Measurements from ENCODE around the gene SENP3.

Gene SENP3

DNA sequence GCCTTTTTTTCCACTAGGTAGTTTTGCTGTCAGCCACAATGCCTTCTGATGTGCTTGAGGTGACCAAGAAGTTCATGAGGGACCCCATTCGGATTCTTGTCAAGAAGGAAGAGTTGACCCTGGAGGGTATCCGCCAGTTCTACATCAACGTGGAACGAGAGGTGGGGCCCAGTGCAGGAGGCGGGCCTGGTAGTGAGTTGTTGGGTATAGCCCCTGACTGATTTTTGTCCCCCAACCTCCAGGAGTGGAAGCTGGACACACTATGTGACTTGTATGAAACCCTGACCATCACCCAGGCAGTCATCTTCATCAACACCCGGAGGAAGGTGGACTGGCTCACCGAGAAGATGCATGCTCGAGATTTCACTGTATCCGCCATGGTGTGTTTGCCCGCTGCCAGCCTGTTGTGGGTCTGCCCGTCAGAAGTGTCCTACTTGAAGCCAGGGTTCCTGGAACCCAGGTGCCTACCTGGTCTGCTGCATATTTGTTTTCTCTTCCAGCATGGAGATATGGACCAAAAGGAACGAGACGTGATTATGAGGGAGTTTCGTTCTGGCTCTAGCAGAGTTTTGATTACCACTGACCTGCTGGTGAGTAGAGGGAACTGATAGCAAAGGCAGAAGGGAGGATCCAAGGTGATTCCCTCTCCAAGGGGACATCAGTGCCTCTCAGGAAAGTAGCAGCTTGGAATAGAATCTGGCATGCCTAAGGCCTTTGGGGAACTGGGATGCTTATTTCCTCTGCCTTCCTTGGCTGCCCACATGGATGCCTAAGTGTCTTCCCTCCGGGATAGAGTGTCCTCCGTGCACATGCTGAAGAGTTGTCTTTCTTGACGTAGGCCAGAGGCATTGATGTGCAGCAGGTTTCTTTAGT is 15.8 kb downstream of the SENP3 start:
- FAIRE-seq: no peak

DNA sequence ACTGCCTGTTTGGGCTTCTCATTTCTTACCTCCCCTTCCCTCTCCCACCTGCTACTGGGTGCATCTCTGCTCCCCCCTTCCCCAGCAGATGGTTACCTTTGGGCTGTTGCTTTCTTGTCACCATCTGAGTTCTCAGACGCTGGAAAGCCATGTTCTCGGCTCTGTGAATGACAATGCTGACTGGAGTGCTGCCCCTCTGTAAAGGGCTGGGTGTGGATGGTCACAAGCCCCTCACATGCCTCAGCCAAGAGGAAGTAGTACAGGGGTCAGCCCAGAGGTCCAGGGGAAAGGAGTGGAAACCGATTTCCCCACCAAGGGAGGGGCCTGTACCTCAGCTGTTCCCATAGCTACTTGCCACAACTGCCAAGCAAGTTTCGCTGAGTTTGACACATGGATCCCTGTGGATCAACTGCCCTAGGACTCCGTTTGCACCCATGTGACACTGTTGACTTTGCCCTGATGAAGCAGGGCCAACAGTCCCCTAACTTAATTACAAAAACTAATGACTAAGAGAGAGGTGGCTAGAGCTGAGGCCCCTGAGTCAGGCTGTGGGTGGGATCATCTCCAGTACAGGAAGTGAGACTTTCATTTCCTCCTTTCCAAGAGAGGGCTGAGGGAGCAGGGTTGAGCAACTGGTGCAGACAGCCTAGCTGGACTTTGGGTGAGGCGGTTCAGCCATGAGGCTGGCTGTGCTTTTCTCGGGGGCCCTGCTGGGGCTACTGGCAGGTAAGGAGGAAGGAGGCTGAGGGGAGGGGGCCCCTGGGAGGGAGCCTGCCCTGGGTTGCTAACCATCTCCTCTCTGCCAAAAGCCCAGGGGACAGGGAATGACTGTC is 17.5 kb downstream of the SENP3 start, which contains the start of gene CD68:
Gene CD68 (plus strand): TSS at position 638 of the 833 bp plus-strand sequence. CDS start 40 bp downstream, at position 678.
- FAIRE-seq: no peak

DNA sequence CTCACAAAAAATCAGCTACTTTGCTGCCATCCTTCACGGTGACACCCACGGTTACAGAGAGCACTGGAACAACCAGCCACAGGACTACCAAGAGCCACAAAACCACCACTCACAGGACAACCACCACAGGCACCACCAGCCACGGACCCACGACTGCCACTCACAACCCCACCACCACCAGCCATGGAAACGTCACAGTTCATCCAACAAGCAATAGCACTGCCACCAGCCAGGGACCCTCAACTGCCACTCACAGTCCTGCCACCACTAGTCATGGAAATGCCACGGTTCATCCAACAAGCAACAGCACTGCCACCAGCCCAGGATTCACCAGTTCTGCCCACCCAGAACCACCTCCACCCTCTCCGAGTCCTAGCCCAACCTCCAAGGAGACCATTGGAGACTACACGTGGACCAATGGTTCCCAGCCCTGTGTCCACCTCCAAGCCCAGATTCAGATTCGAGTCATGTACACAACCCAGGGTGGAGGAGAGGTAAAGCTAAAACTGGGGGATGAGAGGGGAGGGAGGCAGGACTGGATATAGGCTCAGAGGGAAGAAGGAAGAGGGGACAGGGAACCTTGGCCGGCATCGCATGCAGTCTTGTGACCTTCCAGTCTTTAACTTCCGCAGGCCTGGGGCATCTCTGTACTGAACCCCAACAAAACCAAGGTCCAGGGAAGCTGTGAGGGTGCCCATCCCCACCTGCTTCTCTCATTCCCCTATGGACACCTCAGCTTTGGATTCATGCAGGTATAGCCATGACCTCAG is 18.3 kb downstream of the SENP3 start:
- no peak for FAIRE-seq

DNA sequence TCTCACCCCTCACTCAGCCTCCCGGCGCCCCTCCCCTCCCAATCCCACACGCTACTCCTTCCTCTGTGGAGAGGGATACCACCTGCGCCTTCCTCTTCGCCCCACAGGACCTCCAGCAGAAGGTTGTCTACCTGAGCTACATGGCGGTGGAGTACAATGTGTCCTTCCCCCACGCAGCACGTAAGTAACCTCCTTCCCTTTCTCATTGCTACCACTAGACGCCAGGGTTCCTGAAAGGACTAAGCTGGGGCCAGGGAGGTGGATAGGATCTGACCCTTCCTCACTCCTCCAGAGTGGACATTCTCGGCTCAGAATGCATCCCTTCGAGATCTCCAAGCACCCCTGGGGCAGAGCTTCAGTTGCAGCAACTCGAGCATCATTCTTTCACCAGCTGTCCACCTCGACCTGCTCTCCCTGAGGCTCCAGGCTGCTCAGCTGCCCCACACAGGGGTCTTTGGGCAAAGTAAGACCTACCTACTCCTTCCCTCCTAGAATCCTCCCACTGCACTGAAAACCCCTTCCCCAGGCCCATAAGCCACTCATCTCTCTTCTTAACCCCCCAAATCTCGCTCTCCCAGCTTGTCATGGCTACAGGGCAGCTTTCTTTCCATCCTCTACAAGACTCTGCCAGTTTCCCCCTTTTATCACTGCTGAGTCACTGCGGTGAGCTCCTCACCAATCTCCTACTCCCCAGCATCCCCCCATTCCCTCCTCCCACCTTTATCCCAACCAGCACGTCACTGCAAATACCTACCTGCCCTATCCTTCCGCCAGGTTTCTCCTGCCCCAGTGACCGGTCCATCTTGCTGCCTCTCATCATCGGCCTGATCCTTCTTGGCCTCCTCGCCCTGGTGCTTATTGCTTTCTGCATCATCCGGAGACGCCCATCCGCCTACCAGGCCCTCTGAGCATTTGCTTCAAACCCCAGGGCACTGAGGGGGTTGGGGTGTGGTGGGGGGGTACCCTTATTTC is 19.2 kb downstream of the SENP3 start:
- no peak for FAIRE-seq

DNA sequence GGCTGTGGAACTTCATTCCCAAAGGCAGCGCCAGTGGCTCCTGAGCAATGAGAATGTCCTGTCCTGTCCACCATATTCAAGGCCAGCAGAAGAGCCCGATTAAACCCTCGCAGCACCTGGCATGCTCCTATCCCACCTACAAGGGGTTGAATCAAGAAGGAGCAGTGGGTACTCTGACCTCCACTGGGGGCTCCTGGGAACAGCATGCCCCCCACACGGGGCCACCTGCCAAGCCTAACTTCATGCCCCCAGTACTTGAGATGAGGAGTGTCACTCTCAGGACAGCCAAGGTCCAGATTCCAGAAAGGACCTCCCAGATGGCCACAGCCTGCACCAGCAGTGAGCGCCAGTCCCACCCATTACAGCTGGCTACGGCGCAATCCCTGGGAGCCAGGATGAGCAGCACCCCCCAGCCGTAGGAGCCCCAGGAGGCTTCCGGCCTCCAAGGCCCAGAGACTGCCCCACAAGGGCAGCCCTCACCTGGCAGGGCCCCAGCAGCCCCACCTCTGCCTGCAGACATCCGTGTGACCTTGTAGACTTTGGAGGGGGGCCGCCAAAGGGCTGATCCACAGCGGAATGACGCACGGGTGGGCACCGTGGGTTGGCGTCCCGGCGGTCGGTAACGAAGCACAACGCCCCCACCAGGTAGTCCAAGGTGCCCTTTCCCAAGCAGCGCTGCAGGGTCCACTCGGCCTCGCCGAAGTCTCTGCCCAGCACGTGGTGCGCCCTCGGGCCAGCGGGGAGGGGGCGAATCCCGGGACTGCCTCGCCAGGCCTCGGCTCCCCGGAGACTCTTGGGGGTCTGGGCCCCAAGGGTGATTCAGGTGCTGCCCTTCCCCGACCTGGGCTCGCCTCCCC is 20.9 kb downstream of the SENP3 start:
- FAIRE-seq: no peak

DNA sequence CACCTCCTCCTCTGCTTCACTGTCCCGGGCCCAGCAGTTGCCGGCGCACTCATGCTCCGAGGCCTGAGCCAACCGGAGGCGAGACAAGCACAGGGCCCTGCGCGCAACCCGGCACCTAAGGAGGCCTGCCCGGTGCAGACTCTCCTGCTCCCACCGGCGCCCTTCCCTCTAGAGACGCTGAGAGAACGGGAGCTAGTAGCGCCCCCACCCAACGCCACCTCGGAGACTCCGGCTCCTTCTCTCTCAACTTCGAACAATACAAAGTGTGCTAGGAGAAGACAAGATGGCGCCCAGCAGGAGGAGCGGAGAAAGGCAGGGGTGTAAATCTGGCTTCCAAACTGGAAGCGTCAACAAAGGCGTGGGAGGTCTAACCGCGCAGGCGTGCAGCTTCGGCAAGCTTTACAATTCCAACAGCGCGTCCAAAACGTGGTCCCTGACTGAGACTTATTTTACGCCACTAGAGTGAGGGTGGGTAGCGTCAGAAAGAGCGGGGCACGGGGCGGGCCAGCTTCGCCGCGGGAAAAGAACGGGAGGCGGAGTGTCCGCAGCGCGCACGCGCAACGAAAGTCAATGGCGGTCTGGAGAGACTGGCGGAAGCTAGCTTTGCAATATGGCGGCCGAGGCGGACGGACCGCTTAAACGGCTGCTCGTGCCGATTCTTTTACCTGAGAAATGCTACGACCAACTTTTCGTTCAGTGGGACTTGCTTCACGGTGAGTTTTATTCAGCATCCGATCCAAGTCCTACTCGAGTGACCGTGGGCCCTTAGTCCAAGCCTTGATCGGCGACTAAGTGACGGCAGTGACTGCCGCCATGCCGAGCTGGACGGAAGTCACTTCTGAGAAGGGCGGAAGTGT is 21.8 kb downstream of the SENP3 start, which contains the start of gene MPDU1:
Gene MPDU1 (plus strand): TSS at position 600 of the 857 bp plus-strand sequence. CDS start 11 bp downstream, at position 611.
- FAIRE-seq: peak; percentile 93

DNA sequence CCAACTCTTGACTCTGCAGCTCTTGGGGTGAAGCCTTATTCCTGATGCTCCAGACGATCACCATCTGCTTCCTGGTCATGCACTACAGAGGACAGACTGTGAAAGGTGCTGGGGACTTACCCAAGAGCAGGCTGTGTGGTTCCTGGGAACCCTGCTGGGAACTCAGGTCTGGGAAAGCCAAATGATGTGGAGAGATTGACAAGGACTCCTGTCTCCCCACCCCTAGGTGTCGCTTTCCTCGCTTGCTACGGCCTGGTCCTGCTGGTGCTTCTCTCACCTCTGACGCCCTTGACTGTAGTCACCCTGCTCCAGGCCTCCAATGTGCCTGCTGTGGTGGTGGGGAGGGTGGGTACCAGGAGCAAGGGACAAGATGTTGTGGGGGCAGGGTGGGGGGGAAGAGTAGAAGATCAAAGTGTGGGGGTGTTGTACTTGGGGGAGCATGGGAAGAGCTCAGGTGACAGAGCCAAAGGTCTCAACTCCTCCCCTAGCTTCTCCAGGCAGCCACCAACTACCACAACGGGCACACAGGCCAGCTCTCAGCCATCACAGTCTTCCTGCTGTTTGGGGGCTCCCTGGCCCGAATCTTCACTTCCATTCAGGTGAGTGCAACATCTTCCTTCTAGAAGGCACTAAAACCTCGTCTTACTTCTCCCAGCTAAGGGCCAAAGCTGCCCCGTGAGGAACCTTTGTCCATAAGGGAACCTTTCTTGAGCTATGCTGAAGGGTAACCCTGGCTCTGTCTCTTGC is 25.1 kb downstream of the SENP3 start:
- FAIRE-seq: no peak

DNA sequence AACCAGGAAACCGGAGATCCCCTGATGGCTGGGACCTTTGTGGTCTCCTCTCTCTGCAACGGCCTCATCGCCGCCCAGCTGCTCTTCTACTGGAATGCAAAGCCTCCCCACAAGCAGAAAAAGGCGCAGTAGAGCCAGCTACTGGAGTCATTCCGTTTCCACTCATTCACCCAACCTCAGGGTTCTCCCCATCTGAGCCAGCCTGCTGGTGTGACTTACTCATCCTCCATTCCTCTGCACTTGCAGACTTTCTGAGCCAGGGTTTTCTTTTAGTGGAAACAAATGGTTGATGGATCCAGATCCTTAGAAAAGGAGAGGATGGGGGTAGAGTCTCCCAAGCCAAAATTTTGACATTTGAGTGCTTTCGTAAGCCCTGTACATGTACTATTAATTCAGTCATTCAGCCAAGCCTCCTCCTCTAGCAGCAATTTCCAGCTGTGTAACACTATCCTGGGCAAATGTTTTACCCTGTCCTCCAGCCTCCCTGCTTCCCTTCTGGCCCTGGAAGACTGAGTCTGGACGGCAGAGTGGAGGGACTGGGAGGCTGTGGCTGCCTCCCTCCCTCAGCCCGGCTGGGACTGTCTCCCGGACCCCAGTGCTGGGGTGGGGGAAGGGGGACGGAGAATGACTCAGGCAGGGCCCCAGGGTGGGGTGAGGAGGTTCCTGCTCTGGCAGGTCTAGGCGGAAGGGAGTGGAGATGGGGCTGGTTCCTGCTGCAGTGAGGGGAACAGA is 25.9 kb downstream of the SENP3 start:
- FAIRE-seq: no peak

DNA sequence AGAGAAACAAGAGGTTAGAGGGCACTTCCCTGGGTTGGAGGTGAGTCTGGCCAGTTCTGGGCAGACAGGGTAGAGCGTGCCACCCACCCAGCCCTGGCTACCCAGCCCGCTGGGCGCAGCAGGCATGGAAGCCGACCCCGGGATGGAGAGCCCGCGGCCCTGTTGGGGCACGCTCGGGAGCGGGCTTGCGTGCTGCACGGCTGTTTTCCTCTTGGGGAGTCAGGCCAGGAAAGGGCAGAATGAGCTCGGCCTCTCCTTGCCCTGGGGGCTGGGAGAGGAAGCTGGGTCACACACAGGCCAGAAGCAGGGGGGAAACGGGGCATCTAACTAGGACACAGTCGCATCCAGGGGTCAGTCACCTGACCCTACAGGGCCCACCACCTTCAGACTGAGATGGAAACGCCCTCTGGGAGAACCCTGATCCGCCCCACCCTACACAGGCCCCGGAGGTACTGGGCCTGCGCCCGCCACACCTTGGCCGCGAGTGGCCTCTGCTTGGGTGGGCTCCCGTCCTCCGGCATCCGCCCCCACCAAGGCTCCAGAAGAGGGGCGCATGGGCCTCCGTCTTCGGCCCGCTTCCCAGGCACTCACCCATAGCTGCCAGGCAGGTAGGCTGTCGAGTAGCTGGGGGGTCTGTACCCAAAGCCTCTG is 27.0 kb downstream of the SENP3 start:
- FAIRE-seq: no peak

DNA sequence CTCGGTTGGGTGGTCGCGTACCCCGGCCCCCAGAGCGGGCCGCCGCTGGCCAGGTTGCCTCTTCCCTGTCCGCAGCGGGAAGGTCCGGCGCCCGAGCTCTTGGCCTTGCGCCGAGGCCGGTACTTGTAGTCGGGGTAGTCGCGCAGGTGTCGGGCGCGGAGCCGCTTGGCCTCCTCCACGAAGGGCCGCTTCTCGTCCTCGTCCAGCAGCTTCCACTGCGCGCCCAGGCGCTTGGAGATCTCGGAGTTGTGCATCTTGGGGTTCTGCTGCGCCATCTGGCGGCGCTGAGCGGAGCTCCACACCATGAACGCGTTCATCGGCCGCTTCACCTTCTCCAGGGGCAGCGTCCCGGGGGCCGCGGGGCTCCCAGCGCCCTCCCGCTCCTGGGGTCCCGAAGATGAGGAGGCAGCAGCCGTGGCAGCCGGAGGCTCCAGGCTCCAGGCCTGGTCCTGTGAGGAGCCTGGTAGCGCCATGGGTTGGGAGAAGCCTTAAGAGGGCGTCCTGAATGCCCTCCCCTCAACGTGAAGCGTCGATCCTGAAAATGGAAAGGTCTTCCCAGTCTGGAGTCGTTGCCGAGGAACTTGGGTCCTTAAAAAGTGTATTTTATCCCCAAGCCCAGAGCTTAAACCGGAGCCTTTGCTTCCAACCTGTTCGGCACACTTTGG is 27.6 kb downstream of the SENP3 start:
- FAIRE-seq: no peak

DNA sequence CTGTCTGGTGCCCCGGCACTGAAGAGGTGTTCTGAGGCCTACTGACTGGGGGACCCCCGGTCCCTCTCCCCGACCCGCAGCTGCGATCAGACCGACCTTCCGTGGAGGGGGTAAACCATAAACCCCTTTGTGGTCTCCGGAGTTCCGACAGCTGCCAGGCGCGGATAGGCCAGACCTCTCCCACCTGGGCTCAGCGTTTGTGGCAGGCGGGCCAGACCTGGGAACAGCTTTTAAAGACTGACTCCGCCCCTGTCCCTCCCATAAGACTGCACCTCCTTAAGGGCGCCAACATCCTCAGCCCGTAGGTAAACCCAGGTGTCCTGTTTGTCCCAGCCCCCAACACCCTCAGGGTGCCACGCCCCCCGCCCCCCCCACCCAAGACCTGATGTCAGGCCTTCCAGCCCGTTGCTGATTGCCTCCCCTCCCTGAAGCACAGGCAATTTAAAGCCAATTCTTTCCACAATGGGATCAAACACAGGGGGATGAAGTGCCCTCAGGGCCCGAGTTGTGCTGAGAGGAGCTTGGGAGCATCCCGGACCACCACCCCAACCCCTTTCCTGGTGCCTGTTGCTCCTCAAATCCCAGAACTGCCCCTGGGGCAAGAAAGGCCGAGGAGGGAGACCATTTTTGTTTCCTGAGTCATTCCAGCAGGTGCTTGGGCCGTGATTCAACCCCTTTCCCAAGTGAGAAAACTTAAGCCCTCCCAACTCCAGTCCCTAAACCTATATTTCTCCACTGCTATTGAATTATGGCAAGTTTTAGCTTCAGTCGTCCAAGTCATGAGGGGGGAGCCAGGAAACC is 28.4 kb downstream of the SENP3 start, which contains the start of gene SOX15:
Gene SOX15 (minus strand): TSS at position 204 of the 801 bp plus-strand sequence. CDS start 418 bp downstream, outside the sequence.
- no peak for FAIRE-seq

DNA sequence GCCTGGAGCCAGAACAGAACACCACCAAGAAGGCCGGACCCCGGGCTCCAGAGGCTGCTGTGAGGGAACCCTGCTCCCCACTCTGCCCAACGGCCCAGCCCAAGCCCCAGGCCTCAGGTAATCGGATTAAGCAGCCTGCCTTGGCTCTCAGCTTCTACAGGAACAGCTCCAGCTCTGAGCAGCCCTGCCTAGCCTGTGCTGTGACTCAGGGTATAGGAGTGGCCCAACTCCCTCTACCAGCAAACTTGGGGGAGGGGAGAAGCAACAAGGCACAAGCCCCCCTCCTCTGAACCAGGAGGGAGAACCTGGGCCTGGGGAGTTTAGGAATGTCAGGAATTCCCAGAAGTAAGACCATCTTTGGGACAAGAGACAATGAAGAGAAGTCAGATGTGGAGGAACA is 29.0 kb downstream of the SENP3 start:
- FAIRE-seq: no peak

DNA sequence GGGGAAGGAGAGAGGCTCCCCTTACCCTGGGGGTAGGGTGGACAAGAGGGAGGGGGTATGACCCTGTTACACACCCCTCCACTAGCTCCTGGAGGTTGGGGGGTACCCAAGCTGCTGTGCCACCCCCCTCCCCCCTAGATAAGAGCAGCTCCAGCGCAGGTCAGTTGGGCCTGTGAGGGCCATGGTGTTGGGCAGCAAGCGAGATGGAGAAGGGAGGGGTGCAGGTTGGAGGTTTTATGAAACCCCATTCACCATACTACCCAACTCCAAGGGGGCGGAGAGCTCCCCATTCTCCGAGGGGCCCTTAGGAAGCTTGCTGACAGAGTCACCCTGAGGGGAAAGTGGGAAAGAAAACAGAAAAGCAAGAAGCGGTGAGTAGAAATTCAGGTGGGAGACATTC is 29.9 kb downstream of the SENP3 start:
- no peak for FAIRE-seq

DNA sequence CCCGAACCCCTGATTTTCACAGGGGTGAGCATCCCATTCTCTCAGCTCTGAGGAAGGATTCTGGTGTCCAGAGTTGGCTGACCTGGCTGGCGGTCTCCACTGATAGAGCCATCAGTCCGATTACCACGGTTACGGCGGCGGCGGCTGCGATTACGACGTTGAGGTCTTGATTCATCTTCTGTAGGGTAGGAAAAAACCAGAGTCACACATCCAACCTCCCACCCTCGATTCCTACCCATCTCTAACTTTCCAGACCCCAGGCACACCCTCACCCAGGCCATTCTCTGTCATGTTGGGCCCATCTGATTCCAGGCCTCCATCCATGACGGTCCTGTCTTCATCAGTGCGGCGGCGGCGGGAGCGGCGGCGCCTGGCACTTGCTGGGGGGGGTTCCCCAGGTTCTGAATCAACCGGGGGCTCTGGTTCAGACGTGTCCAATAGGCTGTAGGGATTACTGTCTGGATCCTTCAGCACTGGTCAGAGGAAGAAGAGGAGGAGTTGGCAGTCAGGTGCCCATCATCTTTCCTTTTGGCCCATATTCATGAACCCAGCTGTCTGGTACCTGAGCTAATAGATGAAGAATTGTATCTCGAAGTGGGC is 30.8 kb downstream of the SENP3 start:
- FAIRE-seq: no peak

DNA sequence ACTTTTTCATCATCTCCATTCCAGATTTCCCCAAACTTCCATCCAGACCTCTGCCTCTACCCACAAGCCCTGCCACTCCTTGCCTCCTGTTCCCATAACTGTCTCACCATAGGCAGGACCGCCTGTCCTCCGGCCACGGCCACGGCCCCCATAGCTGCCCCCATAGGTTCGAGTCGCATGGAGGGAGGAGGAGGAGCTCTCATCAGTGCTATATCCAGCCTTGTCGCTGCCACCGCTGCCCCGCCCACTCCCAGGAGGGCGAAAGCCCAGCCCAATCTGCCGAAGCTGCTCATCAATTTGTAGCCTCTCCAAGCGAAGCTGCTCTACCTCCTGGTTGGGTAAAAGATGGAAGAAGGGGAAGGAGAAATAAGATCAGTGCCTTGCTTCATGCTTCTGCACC is 31.6 kb downstream of the SENP3 start:
- no peak for FAIRE-seq

Measured in endometrium (tissue), 2 donors.